ENCODE data around the gene FAM53B.

DNA sequence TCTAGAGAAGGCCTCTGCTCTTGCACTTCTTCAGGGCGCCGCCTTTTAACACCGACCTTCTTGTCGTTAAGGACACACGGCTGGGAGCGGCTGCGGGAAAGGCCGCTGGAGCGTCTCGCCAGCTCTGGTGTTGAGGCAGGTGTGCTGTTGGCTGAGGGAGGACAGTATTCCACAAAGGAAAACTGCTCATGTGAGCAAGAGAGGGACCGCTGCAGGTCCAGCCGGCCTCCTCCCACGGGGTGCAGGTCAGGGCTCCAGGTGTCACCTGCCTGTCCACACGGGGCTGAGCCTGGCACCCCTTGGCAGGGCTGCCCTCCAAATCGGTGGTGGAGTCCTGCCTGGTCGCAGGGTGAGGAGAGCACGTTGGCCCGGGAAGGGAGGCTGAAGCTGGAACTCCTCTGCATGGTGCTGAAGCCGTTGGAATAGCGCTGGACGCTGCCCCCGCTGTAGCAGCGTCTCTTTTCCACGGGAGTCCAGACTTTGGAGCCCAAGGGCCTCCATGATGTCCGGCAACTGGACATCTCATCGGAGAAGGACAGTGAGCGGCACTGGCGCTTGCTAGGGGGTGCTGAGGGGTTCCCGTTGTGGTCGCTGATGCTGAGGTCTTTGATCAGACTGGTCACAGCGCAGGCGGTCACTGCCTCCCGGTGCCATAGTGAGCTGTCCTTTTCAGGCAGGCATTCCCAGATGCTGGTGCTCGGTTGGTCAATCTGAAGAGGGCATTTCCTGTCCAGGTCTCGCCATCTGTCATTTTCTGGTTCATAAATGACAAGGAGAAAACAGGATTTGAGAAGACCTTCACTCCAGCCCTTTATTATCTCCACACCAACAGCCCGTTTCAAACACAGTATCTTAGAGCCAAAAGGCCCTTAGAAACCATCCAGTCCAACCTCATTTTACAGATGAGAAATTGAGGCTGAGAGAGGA lies 62.3 kb downstream of the FAM53B start:
- TF ChIP-seq POLR2A (IDR thresholded peaks at IDR 0.05; ENCODE audit: low read length) = no peak
- TF ChIP-seq GATA1 (IDR thresholded peaks at IDR 0.05; ENCODE audit: low read depth, low read length) = no peak

Data from erythroblast (primary cell).